Daoy (cell line): ENCODE measurements around the gene TRPM2. TPM values are rescaled to one million over a fixed set of nuclear protein-coding genes. Genes with fewer than 3 reads are reported as not detected.

ENCODE experiments used
- DNase-seq: peaks from one replicate; pipeline ENCODE4 v3.0.0-alpha.2; 2015; ENCODE audit warnings: low read depth
- total RNA-seq: library from RNA; depleted of rRNA; stranded (reverse); fragments of >200 nt; shearing (Covaris generic); gene quantifications from 2 replicates; pipeline ENCODE4 v1.2.3, GENCODE V29; 2014

Gene TRPM2
- total RNA-seq, 1 experiment from 2014 or later = 4.4 TPM

- no peak for DNase-seq
Measured at GRCh38 chr21:44322621-44323325, 30.6 kb upstream of the TRPM2 start.

- DNase-seq = no peak
Measured at GRCh38 chr21:44323591-44323990, 29.8 kb upstream of the TRPM2 start.

GRCh38 chr21:44324106-44324853, 29.1 kb upstream of the TRPM2 start:
- no peak for DNase-seq

- no peak for DNase-seq
Measured at GRCh38 chr21:44324854-44325107, 28.6 kb upstream of the TRPM2 start.

- no peak for DNase-seq
Measured at GRCh38 chr21:44325386-44326271, 27.8 kb upstream of the TRPM2 start.

GRCh38 chr21:44326272-44326647, 27.2 kb upstream of the TRPM2 start:
- no peak for DNase-seq

- DNase-seq = no peak
Measured at GRCh38 chr21:44326716-44327602, 26.5 kb upstream of the TRPM2 start.

GRCh38 chr21:44327603-44327974, 25.8 kb upstream of the TRPM2 start:
- no peak for DNase-seq

- no peak for DNase-seq
Measured at GRCh38 chr21:44328242-44328895, 25.1 kb upstream of the TRPM2 start.

- DNase-seq = no peak
Measured at GRCh38 chr21:44329086-44329889, 24.1 kb upstream of the TRPM2 start.

GRCh38 chr21:44329971-44330681, 23.3 kb upstream of the TRPM2 start:
- peak; percentile 30 for DNase-seq

GRCh38 chr21:44330698-44331097, 22.7 kb upstream of the TRPM2 start:
- peak; percentile 38 for DNase-seq

- no peak for DNase-seq
Measured at GRCh38 chr21:44331209-44331608, 22.2 kb upstream of the TRPM2 start.

GRCh38 chr21:44331650-44332307, 21.6 kb upstream of the TRPM2 start:
- DNase-seq = no peak

- no peak for DNase-seq
Measured at GRCh38 chr21:44332383-44332782, 21.0 kb upstream of the TRPM2 start.

GRCh38 chr21:44332965-44333364, 20.5 kb upstream of the TRPM2 start:
- no peak for DNase-seq

- DNase-seq = no peak
Measured at GRCh38 chr21:44333509-44334328, 19.7 kb upstream of the TRPM2 start.

GRCh38 chr21:44334329-44335030, 18.9 kb upstream of the TRPM2 start:
- DNase-seq = peak; percentile 49
